ENCODE results near the gene AFF2. TPM values are rescaled to one million over a fixed set of nuclear protein-coding genes. Genes with fewer than 3 reads are reported as not detected.
A peak's percentile ranks its signal among the peaks of the same experiment; 100 is the strongest.

Gene AFF2
- total and polyA plus RNA-seq, 4 donors, result 1.2 to 13.0 (median 3.9) TPM

DNA sequence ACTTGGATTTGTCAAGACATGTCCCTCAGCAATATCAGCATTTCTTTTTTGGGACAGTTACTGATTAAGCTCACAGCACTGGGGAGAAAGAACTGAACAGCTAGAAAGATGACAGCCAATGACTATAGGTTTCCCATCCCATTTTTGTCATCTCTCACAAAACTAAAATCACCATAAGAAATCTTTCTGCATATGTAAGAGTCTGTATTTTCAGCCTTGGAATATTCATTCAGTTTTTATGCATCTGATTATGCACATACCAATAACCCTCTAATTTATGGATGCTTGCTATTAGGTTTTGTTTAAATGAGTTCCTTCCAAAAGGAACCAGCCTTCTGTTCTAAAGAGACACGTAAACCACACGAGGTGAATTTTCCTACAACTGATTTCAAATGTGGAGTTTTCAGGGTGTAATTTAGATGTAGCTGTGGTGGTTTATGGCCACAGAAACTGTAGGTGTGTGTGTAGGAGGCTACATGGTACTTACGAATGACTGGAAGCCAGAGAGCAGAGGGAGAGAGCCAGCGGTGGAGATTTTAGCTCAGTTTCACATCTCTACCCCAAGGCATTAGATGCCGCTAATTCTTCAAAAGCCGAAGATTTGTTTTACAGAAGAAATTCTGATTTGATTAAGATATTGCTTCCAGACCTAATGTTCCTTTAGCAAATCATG lies 55.3 kb downstream of the AFF2 start:
- 73 to 96% methylated on average over 6 of the region's 6 CpGs for WGBS, 2 donors
- Histone ChIP-seq H3K27me3 (ENCODE audit: control insufficient read depth in 3 of 3, insufficient read depth in 3 of 3, low read length in 2 of 3) (no peaks in the 10 kb centered on the region), H3K36me3 (ENCODE audit: control insufficient read depth in 4 of 4, insufficient read depth in 4 of 4, low read length in 4 of 4) (no peaks in the 10 kb centered on the region), H3K9me3 (ENCODE audit: control insufficient read depth in 4 of 4, insufficient read depth in 3 of 4, low read length in 3 of 4) (peaks cover 0 to 3% (median 0%) of the 10 kb centered on the region in 4 donors), H3K9ac (ENCODE audit: insufficient read depth in 1 of 2, low read length in 2 of 2) (no peak overlapping the region), H3K27ac (ENCODE audit: low read depth in 1 of 2, low read length in 1 of 2) (no peak overlapping the region), H3K4me3 (no peak overlapping the region), H3K4me1 (ENCODE audit: control insufficient read depth in 5 of 5, insufficient read depth in 5 of 5, low read length in 5 of 5) (no peaks in the 10 kb centered on the region)
- TF ChIP-seq, protein P1, sequence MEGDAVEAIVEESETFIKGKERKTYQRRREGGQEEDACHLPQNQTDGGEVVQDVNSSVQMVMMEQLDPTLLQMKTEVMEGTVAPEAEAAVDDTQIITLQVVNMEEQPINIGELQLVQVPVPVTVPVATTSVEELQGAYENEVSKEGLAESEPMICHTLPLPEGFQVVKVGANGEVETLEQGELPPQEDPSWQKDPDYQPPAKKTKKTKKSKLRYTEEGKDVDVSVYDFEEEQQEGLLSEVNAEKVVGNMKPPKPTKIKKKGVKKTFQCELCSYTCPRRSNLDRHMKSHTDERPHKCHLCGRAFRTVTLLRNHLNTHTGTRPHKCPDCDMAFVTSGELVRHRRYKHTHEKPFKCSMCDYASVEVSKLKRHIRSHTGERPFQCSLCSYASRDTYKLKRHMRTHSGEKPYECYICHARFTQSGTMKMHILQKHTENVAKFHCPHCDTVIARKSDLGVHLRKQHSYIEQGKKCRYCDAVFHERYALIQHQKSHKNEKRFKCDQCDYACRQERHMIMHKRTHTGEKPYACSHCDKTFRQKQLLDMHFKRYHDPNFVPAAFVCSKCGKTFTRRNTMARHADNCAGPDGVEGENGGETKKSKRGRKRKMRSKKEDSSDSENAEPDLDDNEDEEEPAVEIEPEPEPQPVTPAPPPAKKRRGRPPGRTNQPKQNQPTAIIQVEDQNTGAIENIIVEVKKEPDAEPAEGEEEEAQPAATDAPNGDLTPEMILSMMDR (IDR thresholded peaks at IDR 0.05; ENCODE audit: control extremely low read depth, extremely low read depth), result no peak
- no peak for ATAC-seq (ENCODE audit: insufficient read depth, low FRiP score)
- DNase-seq, result no peak

DNA sequence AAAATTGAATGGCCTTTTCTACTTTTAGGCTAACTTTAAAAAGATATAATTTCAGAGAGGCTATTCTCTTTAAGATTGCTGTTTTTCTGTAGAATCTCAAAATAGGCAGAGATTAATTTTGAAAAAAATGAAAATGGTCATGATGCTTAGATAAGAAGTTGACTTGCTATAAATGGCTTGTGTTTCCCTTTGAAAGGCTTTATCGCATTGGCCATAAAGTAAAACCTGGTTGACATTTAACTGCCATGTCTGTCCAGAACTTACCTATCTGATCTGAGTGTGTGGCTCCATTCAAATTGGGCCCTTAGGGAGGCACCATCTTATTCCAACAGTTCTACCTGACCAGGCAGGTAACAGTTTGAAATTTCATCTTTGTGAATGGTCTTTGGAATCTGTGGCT lies 56.1 kb downstream of the AFF2 start:
- H3K9me3 ChIP-seq (ENCODE audit: control insufficient read depth in 4 of 4, insufficient read depth in 3 of 4, low read length in 3 of 4), result peaks cover 0 to 3% (median 0%) of the 10 kb centered on the region in 4 donors
- ATAC-seq (ENCODE audit: insufficient read depth, low FRiP score) (no peak), DNase-seq (no peak)
- no peaks in the 10 kb centered on the region for H3K36me3 ChIP-seq (ENCODE audit: control insufficient read depth in 4 of 4, insufficient read depth in 4 of 4, low read length in 4 of 4)
- H3K27ac ChIP-seq (ENCODE audit: low read depth in 1 of 2, low read length in 1 of 2), result no peak overlapping the region
- H3K4me1 ChIP-seq (ENCODE audit: control insufficient read depth in 5 of 5, insufficient read depth in 5 of 5, low read length in 5 of 5), result no peaks in the 10 kb centered on the region
- no peak overlapping the region for H3K9ac ChIP-seq (ENCODE audit: insufficient read depth in 1 of 2, low read length in 2 of 2)
- no peaks in the 10 kb centered on the region for H3K27me3 ChIP-seq (ENCODE audit: control insufficient read depth in 3 of 3, insufficient read depth in 3 of 3, low read length in 2 of 3)
- no peak overlapping the region for H3K4me3 ChIP-seq
- 96 to 100% methylated on average over 1 of the region's 1 CpG for WGBS, 2 donors
- TF ChIP-seq, protein P1 (IDR thresholded peaks at IDR 0.05; ENCODE audit: control extremely low read depth, extremely low read depth), result no peak

DNA sequence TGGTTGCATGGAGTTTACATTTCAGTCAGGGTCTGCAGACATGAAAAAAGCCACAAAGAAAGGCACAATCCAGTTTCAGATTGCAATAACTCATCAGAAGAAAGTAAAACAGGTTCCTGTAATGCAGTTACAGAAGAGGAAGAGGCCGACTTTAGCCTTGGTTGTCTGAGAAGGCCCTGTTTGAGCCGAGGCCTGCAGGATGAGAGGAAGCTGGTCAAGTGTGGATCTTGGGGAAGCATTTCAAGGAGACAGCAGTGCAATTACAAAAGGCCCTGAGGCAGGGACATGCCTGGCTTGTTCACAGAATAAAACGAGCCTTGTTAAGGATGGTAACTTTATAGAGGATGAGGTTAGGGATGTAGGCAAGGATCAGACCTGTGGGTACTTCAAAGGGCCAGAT lies 62.4 kb downstream of the AFF2 start:
- H3K9me3 ChIP-seq (ENCODE audit: control insufficient read depth in 4 of 4, insufficient read depth in 3 of 4, low read length in 3 of 4), result no peaks in the 10 kb centered on the region
- H3K4me1 ChIP-seq (ENCODE audit: control insufficient read depth in 5 of 5, insufficient read depth in 5 of 5, low read length in 5 of 5), result no peaks in the 10 kb centered on the region
- no peak overlapping the region for H3K27ac ChIP-seq (ENCODE audit: low read depth in 1 of 2, low read length in 1 of 2)
- DNase-seq (no peak), ATAC-seq (ENCODE audit: insufficient read depth, low FRiP score) (no peak)
- H3K4me3 ChIP-seq, result no peak overlapping the region
- 12 to 37% methylated on average over 3 of the region's 3 CpGs for WGBS, 2 donors
- TF ChIP-seq, protein P1 (IDR thresholded peaks at IDR 0.05; ENCODE audit: control extremely low read depth, extremely low read depth), result no peak
- H3K9ac ChIP-seq (ENCODE audit: insufficient read depth in 1 of 2, low read length in 2 of 2), result no peak overlapping the region
- peaks cover 0 to 2% (median 0%) of the 10 kb centered on the region in 3 donors for H3K27me3 ChIP-seq (ENCODE audit: control insufficient read depth in 3 of 3, insufficient read depth in 3 of 3, low read length in 2 of 3)
- no peaks in the 10 kb centered on the region for H3K36me3 ChIP-seq (ENCODE audit: control insufficient read depth in 4 of 4, insufficient read depth in 4 of 4, low read length in 4 of 4)

DNA sequence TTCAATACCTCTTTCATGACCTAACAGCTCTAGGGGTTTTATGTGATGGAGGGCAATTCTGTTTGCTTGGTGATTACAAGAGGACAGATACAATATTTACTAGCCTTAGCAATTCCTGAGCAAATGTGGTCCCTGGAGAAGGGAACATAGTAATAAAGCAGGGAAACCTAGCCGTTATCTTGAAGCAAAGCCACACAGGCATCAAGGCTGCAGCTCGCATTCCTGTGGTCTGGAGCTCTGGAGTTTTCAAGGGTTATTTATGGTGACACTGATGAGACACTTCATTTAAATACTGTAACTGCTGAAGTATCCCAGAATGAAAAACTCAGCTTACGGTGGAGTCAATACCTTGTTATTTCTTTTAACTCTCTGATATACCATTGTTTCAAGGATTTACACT lies 66.8 kb downstream of the AFF2 start:
- no peak overlapping the region for H3K27ac ChIP-seq (ENCODE audit: low read depth in 1 of 2, low read length in 1 of 2)
- H3K9me3 ChIP-seq (ENCODE audit: control insufficient read depth in 4 of 4, insufficient read depth in 3 of 4, low read length in 3 of 4), result no peaks in the 10 kb centered on the region
- no peaks in the 10 kb centered on the region for H3K36me3 ChIP-seq (ENCODE audit: control insufficient read depth in 4 of 4, insufficient read depth in 4 of 4, low read length in 4 of 4)
- H3K4me1 ChIP-seq (ENCODE audit: control insufficient read depth in 5 of 5, insufficient read depth in 5 of 5, low read length in 5 of 5), result no peaks in the 10 kb centered on the region
- TF ChIP-seq, protein P1 (IDR thresholded peaks at IDR 0.05; ENCODE audit: control extremely low read depth, extremely low read depth), result no peak
- no peak overlapping the region for H3K4me3 ChIP-seq
- no peak for ATAC-seq (ENCODE audit: insufficient read depth, low FRiP score)
- no peak overlapping the region for H3K9ac ChIP-seq (ENCODE audit: insufficient read depth in 1 of 2, low read length in 2 of 2)
- DNase-seq, result peak in 2 of 3 donors; percentile 20 to 30
- WGBS, 2 donors, result 62 to 75% methylated on average over 3 of the region's 3 CpGs
- peaks cover 0 to 2% (median 0%) of the 10 kb centered on the region in 3 donors for H3K27me3 ChIP-seq (ENCODE audit: control insufficient read depth in 3 of 3, insufficient read depth in 3 of 3, low read length in 2 of 3)
